K562 (cell line): Measurements from ENCODE around the gene SPATS2L. TPM values are rescaled to one million over a fixed set of nuclear protein-coding genes. Genes with fewer than 3 reads are reported as not detected.

Source experiments
- ATF1 ChIP-seq, 2 experiments: fragments of 450-650 bp in 1 of 2; IDR thresholded peaks; 2 replicates each; pipeline ENCODE4 v1.6.1; 2016; ENCODE audit warnings: missing compliant biosample characterization in 1 of 2, missing genetic modification characterization in 1 of 2
- KAT7 ChIP-seq: sonication (generic); formaldehyde crosslinking; IDR thresholded peaks from 2 replicates; pipeline ENCODE4 v1.8.0; 2022; ENCODE audit warnings: missing genetic modification reagents, mild to moderate bottlenecking, borderline replicate concordance
- MCM5 ChIP-seq: fragments of 450-650 bp; IDR thresholded peaks from 2 replicates; pipeline ENCODE4 v1.6.1; 2016; ENCODE audit warnings: low read depth
- NR1H2 ChIP-seq: sonication (generic); formaldehyde crosslinking; IDR thresholded peaks from 2 replicates; pipeline ENCODE4 v1.4.0; 2020; ENCODE audit warnings: mild to moderate bottlenecking, missing genetic modification reagents
- RFX1 ChIP-seq: fragments of 450-650 bp; IDR thresholded peaks from 2 replicates; pipeline ENCODE4 v1.6.1; 2016; ENCODE audit warnings: mild to moderate bottlenecking, moderate library complexity
- ZBED1 ChIP-seq: IDR thresholded peaks from 2 replicates; pipeline ENCODE4 v1.6.1; 2014
- ZNF444 ChIP-seq: fragments of 250-450 bp; sonication (Bioruptor Pico); IDR thresholded peaks from 2 replicates; pipeline ENCODE4 v1.4.0; 2020; ENCODE audit warnings: mild to moderate bottlenecking, moderate library complexity
- polyA plus RNA-seq, 8 experiments: library from polyadenylated mRNA; depleted of rRNA in 4 of 8; stranded (reverse) in 5 of 8; unstranded in 3 of 8; fragments of >200 nt; fragmentation: Nextera tagmentation in 2 of 8; fragmentation: Illumina TruSeq in 1 of 8; extraction: Ambion mirVana in 2 of 8; extraction: Trizol in 1 of 8; gene quantifications; 2 replicates each; pipeline versions ENCODE4 v1.2.1 to v1.2.3, GENCODE V29; 2011 to 2014; ENCODE audit warnings: inconsistent platforms in 1 of 8, missing spikeins in 1 of 8
- total RNA-seq, 7 experiments: library from RNA; depleted of rRNA in 6 of 7; stranded (reverse); fragments of >200 nt in 6 of 7; fragmentation: Illumina TruSeq in 2 of 7; extraction: Trizol in 2 of 7; gene quantifications; 2 replicates each; pipeline versions ENCODE4 v1.2.1 to v1.2.3, GENCODE V29; 2011 to 2021; ENCODE audit warnings: low replicate concordance in 1 of 7
- TF ChIP-seq, protein P1 (sequence below): fragments of 250-450 bp; sonication (Bioruptor Pico); IDR thresholded peaks from 2 replicates; pipeline ENCODE4 v1.5.0; 2022; ENCODE audit warnings: mild to moderate bottlenecking
- TF ChIP-seq, protein P2 (sequence below): fragments of 450-650 bp; IDR thresholded peaks from 2 replicates; pipeline ENCODE4 v1.6.1; 2016; ENCODE audit warnings: mild to moderate bottlenecking

SPATS2L gene
- total and polyA plus RNA-seq, 9 of the 15 experiments (the other 6 are each of a cell fraction or from before 2014, with no cell fraction given) = 11.3 to 41.5 (median 24.9) TPM

DNA sequence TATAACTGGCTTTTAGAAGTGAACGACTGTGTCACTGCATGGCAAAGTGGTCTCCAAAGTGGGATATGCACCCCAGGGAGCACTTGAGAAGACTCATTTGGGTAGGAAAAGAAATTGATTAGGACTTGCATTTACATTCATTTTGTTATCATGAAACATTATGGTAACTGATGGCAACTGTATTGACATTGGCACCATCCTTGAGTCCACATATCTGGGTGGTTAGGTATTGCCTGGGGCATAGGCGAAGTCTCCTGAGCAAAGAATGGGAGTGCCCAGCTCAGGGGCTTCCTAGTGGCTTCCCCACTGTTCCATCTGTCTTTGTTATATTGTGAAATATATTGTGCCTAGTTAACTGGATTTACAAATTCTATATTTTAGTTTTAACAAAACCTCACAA lies 29.2 kb downstream of the SPATS2L start (continued):
- TF ChIP-seq, protein P1, sequence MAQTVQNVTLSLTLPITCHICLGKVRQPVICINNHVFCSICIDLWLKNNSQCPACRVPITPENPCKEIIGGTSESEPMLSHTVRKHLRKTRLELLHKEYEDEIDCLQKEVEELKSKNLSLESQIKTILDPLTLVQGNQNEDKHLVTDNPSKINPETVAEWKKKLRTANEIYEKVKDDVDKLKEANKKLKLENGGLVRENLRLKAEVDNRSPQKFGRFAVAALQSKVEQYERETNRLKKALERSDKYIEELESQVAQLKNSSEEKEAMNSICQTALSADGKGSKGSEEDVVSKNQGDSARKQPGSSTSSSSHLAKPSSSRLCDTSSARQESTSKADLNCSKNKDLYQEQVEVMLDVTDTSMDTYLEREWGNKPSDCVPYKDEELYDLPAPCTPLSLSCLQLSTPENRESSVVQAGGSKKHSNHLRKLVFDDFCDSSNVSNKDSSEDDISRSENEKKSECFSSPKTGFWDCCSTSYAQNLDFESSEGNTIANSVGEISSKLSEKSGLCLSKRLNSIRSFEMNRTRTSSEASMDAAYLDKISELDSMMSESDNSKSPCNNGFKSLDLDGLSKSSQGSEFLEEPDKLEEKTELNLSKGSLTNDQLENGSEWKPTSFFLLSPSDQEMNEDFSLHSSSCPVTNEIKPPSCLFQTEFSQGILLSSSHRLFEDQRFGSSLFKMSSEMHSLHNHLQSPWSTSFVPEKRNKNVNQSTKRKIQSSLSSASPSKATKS (CRISPR knock-in tag) = no peak
- TF ChIP-seq NR1H2 (CRISPR knock-in tag) = no peak
- no peak for TF ChIP-seq ATF1 (CRISPR knock-in tag; IDR thresholded peaks at IDR 0.05)
- no peak for TF ChIP-seq ATF1 (tag; IDR thresholded peaks at IDR 0.05)
- TF ChIP-seq MCM5 = no peak
- TF ChIP-seq KAT7 (CRISPR knock-in tag) = no peak
- no peak for TF ChIP-seq RFX1
- TF ChIP-seq ZNF444 = no peak
- no peak for TF ChIP-seq ZBED1
- TF ChIP-seq, protein P2, sequence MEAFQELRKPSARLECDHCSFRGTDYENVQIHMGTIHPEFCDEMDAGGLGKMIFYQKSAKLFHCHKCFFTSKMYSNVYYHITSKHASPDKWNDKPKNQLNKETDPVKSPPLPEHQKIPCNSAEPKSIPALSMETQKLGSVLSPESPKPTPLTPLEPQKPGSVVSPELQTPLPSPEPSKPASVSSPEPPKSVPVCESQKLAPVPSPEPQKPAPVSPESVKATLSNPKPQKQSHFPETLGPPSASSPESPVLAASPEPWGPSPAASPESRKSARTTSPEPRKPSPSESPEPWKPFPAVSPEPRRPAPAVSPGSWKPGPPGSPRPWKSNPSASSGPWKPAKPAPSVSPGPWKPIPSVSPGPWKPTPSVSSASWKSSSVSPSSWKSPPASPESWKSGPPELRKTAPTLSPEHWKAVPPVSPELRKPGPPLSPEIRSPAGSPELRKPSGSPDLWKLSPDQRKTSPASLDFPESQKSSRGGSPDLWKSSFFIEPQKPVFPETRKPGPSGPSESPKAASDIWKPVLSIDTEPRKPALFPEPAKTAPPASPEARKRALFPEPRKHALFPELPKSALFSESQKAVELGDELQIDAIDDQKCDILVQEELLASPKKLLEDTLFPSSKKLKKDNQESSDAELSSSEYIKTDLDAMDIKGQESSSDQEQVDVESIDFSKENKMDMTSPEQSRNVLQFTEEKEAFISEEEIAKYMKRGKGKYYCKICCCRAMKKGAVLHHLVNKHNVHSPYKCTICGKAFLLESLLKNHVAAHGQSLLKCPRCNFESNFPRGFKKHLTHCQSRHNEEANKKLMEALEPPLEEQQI = no peak
